Measurements from ENCODE around the gene PPY. TPM values are rescaled to one million over a fixed set of nuclear protein-coding genes. Genes with fewer than 3 reads are reported as not detected.

PPY gene
- total and polyA plus RNA-seq, 11 donors = not detected

DNA sequence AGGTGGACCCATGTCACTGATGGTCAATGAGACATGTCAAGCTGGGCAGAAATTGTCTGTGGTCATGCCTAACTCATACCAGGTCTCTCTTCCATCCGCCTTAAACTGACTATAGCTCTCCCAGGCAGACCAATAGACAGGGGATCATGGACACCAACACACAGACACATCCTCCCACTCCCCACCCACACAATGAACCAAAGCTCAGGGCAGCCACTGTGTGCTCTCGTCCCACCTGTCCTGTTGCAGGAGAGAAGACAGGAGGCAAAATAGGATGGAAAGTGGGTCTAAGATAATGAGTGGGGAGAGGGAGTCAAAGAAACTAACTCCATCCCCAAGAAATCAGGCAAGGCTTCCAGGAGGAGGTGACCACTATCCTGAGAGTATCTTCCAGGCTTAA lies 8.3 kb upstream of the PPY start:
- Histone ChIP-seq H3K36me3 (no peaks in the 10 kb centered on the region), H3K27ac (no peak overlapping the region), H3K4me1 (peaks cover 0 to 13% (median 3%) of the 10 kb centered on the region in 12 donors), H3K9me3 (no peaks in the 10 kb centered on the region), H3K27me3 (peaks cover 24 to 80% (median 45%) of the 10 kb centered on the region in 9 donors), H3K4me3 (no peak overlapping the region)
- ATAC-seq = no peak
- DNase-seq = no peak
- 78 to 89% (median 86%) methylated on average over 2 of the region's 2 CpGs for WGBS, 4 donors
- intact Hi-C loops (cut with DNase I) = no loop called here
- TF ChIP-seq POLR2A (IDR thresholded peaks at IDR 0.05) = no peak
- TF ChIP-seq, protein P1, sequence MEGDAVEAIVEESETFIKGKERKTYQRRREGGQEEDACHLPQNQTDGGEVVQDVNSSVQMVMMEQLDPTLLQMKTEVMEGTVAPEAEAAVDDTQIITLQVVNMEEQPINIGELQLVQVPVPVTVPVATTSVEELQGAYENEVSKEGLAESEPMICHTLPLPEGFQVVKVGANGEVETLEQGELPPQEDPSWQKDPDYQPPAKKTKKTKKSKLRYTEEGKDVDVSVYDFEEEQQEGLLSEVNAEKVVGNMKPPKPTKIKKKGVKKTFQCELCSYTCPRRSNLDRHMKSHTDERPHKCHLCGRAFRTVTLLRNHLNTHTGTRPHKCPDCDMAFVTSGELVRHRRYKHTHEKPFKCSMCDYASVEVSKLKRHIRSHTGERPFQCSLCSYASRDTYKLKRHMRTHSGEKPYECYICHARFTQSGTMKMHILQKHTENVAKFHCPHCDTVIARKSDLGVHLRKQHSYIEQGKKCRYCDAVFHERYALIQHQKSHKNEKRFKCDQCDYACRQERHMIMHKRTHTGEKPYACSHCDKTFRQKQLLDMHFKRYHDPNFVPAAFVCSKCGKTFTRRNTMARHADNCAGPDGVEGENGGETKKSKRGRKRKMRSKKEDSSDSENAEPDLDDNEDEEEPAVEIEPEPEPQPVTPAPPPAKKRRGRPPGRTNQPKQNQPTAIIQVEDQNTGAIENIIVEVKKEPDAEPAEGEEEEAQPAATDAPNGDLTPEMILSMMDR (IDR thresholded peaks at IDR 0.05) = no peak

- intact Hi-C loops (cut with DNase I) = loop anchor here in 8 of 10 donors (10.0 kb wide), 3 partner anchors 95 to 215 kb away; no protein-coding TSS in a partner anchor
- ATAC-seq (no peak), DNase-seq (no peak)
- WGBS, 4 donors = 60 to 70% (median 62%) methylated on average over 4 of the region's 4 CpGs
- Histone ChIP-seq H3K36me3 (no peaks in the 10 kb centered on the region), H3K4me3 (no peak overlapping the region), H3K27ac (no peak overlapping the region), H3K4me1 (peaks cover 0 to 13% (median 3%) of the 10 kb centered on the region in 12 donors), H3K9me3 (no peaks in the 10 kb centered on the region), H3K27me3 (peaks cover 24 to 76% (median 43%) of the 10 kb centered on the region in 9 donors)
- TF ChIP-seq POLR2A (IDR thresholded peaks at IDR 0.05) = no peak
- TF ChIP-seq, protein P1 (IDR thresholded peaks at IDR 0.05) = no peak
Observed at GRCh38 chr17:43949781-43950180, 7.5 kb upstream of the PPY start.

DNA sequence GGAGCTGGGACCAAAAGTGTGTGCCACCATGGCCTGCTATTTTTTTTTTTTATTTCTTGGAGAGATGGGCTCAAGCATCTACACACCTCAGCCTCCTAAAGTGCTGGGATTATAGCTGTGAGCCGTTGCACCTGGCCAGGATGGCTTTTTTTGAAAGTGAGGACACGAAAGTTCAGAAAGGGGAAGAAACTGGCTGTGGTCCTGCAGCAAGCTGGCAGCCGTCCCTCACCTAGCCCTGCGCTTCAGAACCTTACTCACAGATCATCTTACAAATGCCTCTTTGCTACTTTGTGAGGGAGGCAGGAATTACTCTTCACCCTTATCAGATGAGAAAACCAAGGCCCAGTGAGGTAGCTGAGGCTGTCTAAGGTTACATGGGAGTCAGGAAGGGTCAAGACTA lies 4.5 kb upstream of the PPY start:
- Histone ChIP-seq H3K27ac (no peak overlapping the region), H3K4me3 (no peak overlapping the region), H3K9me3 (no peaks in the 10 kb centered on the region), H3K4me1 (peaks cover 0 to 3% (median 0%) of the 10 kb centered on the region in 12 donors), H3K27me3 (peaks cover 3 to 46% (median 19%) of the 10 kb centered on the region in 9 donors), H3K36me3 (no peaks in the 10 kb centered on the region)
- 61 to 81% (median 68%) methylated on average over 4 of the region's 4 CpGs for WGBS, 4 donors
- no peak for TF ChIP-seq POLR2A (IDR thresholded peaks at IDR 0.05)
- TF ChIP-seq, protein P1 (IDR thresholded peaks at IDR 0.05) = no peak
- intact Hi-C loops (cut with DNase I) = loop anchor here in 8 of 10 donors (2.0 to 10.0 kb wide), 4 partner anchors 48 to 218 kb away; no protein-coding TSS in a partner anchor
- DNase-seq = no peak
- ATAC-seq = no peak

- ATAC-seq = no peak
Observed at GRCh38 chr17:43945074-43945829, 3.0 kb upstream of the PPY start.

More at GRCh38 chr17:43945074-43945829, 3.0 kb upstream of the PPY start:
- no peak for TF ChIP-seq POLR2A (IDR thresholded peaks at IDR 0.05)
- TF ChIP-seq, protein P1 (IDR thresholded peaks at IDR 0.05) = no peak
- Histone ChIP-seq H3K4me1 (peaks cover 0 to 3% (median 0%) of the 10 kb centered on the region in 12 donors), H3K27me3 (peaks cover 0 to 31% (median 7%) of the 10 kb centered on the region in 9 donors), H3K27ac (no peak overlapping the region), H3K4me3 (no peak overlapping the region), H3K9me3 (no peaks in the 10 kb centered on the region), H3K36me3 (no peaks in the 10 kb centered on the region)
- 69 to 71% (median 70%) methylated on average over 12 of the region's 12 CpGs for WGBS, 4 donors
- intact Hi-C loops (cut with DNase I) = loop anchor here (2.0 to 10.0 kb wide), 7 partner anchors 50 to 220 kb away; no protein-coding TSS in a partner anchor
- no peak for DNase-seq

Data from heart left ventricle (tissue), 16 donors.